CD4-positive, alpha-beta T cell treated with Interleukin-12 subunit alpha and Interleukin-12 subunit beta, for 1 hour (primary cell): ENCODE results near the gene UBAC1.
A peak's percentile ranks its signal among the peaks of the same experiment; 100 is the strongest.
"Not testable (repeated sequence)": the region's sequence is repeated elsewhere in the genome, so short reads cannot be mapped to it uniquely, and the experiment has no call there.

Experiments used
- DNase-seq: peaks from one replicate; pipeline ENCODE4 v3.0.0-alpha.2; 2020

UBAC1 gene

DNA sequence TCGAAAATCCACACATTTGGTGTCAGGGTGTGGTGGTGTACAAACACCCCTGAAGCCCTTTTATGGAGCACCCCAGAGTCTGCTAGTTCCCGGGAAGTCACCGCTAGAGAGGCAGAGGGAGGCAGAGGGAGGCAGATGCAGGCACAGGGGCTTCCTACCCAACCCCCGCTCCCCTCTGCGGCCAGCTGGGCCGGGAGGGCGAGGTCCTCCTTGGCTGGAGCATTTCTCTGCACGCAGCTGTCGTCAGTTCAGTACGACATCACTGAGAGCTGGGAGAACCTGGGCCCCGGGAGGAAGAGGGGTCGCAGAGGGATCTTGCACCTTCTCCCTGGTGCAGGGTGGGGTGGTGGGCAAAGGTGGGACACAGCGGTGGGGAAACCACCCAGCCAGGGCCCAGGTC, 15.8 kb upstream of the UBAC1 start:
- DNase-seq, result no peak

DNA sequence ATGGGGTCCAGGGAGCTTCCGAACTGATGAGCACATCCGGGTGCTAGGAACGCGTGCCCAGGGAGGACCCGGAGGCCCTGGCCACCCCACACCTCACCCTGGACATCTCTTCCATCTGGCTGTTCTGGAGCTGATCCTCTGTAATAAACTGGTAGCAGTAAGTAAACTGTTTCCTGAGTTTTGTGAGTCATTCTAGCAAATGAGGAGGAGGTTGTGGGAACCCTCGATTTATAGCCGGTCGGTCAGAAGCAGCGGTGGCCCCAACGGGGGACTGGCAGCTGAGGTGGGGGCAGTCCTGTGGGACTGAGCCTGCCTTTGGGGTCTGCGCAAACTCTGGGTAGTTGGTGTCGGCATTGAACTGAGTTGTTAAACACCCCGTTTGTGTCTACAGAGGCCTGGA, 15.4 kb upstream of the UBAC1 start:
- DNase-seq, result no peak

DNA sequence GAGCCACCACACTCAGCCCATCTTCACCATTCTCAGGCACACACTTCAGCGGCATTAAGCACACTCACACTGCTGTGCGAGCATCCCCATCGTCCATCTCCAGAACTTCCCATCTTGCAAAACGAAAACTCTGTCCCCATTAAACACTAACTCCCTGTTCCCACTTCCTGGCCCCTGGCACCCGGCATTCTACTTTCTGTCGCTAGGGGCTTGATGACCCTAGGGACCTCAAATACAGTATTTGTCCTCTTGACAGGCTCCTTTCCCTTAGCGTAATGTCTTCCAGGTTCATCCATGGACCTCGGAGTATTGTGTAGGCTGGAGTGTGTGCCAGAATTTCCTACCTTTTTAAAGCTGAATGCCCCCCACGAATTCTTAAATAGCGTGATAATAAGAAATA, 14.7 kb upstream of the UBAC1 start:
- no peak for DNase-seq

DNA sequence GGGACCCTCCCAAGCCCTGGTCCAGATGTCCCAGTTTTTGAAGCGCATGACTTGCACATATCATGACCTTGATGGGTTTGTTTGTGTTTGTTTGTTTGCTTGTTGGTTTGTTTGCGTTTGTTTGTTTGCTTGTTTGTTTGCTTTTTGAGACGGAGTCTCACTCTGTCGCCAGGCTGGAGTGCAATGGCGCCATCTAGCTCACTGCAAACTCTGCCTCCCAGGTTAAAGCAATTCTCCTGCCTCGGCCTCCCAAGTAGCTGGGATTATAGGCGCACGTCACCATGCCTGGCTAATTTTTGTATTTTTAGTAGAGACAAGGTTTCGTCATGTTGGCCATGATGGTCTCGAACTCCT, 13.0 kb upstream of the UBAC1 start:
- no peak for DNase-seq

DNA sequence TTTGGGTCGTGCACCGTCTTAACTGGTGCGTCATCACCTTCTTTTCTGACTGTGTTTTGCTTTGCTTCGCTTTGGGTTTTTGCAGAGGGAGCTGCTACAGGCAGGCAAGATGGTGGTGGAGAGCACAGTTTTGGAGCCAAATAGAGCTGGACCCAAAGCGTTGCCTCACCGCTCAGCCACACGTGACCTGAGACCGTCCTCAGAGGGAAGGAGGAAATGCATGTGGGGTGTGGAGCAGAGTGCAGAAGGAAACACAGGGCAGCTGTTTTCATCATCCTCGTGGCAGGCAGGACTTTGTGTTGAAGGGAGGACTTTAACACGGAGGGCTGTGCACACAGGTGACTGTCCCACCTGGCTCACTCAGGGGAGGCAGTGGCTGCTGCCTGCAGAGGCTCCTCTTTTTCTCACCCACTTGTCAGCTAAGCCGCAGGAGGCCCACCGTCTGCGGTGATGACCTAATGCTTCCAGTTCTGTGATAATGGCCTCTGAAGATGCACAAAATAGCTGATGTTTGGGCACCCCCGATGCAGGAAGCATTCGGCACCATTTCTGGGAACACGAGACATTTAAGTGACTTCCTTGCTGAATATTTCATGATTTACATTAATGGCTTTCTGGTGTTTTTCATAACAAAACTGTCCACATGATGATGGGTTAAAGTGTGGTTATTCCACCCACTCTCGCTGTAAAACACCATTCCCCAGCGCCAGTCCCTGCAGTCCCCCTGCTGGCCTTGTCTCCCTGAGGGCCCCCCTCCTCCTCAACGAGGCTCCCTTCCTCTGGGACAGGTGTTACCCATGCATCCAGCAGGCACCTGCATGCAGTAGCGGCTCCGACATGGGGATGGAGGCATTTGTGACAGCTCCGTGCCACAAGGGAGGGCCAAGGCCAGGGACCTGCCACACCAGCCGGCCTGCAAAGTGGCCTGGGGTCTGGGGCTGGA, 12.4 kb upstream of the UBAC1 start:
- no peak for DNase-seq

DNA sequence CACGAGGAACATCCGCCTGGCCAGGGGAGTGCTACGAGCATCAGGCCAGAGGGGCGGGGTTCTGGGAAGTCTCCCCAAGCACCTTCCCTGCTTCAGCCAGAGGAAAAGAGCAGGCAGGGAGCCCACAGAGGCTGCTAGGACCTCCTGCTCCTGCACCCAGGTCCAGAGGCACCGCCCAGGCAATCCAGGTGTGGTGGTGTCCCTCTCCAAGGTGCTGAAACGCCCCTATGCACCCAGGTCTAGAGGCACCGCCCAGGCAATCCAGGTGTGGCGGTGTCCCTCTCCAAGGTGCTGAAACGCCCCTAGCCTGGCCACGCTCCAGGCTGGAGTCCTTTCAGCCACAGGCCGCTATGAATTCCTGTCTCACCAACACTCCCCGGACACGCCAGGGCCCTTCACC, 10.7 kb upstream of the UBAC1 start:
- peak; percentile 56 for DNase-seq

DNA sequence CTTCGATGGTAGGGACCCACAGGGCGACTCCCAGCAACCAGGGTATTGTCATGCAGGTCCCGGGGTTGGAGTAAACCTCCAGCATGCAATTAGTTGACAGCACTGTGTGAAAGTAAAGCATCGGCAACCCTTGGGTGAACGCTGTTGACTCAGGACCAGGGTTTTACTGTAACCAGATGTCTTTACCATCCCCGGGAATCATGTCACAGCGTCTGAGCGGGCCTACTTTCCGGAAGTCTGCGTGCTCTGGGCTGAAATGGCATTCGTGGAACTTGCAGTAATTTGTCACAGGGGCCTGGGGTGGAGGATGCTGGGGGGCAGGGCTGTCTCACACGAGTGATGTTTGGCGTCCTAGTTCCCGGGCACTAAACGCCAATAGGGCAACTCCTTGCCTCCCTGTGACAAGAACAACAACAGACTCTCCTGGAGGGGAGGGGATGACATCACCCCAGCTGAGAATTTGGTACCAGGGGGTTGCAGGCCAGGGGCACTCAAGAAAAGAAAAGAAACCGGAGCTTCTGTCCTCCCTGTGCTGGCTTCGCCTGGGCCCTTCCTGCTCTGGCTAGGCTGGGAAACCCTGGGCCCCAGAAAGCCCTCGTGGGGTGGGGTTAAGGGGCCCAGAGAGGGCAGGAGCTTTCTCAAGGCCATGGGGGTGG, 10.1 kb upstream of the UBAC1 start:
- no peak for DNase-seq

DNA sequence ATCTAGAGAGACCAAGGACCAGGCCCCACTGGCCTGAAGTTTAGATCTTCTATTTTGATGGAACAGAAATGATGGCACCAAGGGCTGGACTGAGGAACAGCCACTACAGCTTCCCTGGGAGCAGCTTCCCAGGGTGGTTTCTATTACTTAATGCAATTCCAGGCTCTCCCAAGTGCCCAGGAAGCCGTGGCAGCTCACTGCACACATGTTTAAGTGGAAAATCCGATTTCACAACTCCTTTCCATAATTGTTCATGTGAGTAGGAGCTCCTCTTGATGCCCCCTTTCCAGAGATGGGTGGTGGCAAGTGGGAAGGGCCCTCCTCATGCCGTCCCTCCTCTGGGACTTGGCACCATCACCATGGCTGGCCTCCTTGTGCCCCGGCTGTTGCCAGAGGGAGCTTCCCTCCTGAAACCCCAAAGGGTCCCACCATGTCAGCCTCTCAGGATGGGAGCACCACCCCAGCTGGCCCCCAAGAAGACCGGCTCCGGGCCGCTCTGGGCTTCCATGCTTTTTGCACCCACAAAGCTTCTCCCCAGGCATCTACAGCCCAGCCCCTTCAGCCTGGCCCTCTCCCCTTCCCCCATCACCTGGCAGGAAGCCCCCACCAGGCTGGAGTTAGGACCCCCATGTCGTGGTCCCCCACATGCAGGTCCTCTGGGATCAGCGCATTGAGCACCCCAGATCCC, 9.1 kb upstream of the UBAC1 start:
- no peak for DNase-seq

DNA sequence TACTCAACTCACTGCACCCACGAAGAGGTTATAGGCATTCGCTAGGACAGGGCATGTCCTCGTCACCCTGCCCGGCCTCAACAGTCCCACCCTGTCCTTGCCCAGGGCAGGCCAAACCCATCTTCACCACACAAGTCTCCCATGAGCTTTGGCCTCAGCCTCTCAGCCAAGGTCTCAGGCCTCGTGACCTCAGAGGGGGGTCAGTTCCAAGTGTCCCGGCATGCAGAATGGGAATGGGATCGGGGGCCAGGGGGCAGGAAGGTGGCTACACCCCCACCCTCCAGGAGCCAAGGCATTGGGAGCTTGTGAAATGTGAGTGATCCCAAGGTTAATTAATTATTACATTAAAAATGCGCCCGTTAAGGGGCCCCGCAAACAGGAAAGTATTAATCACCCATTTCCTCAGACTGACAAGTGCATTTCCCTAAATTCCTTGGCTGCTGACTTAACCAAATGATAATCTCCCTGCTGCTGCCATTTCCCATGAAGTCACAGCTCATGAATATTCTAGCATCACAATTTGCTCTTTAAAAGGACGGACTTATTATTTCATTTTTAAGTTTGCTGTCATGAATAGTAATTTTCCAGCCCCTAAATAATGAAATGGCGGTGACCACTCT, 8.0 kb upstream of the UBAC1 start:
- DNase-seq, result no peak

DNA sequence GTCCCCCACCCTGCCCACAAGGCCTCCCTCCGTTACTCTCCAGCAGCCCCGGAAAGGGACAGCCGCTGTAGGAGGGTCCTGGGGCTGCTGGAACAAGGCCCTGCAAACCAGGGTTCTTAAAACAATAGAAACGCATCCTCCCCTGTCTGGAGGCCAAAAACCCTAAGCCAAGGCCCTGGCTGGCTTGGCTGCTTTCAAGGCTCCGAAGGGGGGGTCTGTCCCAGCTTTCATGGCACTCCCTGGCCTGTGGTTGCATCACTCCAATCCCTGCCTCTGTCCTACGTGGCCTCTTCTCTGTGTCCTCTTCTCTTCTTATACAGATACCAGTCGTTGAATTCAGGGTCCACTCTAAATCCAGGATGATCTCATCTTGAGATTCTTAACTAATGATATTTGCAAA, 7.4 kb upstream of the UBAC1 start:
- no peak for DNase-seq

DNA sequence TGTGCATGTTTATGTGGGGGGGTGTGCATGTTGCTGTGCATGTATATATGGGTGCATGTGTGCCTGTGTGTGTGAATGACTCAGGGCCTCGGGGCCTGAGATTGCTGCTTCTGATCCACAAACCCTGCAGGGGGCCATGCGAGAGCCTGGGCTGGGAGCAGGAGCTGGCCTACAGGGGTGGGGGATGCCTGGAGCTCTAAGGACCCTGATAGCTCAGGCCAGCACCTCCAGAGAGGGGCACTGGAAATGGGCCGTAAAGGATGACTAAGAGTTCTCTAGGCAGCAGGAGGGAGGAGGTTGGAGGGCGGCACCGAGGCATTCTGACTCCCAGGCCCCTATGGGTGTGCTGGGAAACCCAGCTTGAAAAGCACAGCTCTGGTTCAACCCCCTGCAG, 6.9 kb upstream of the UBAC1 start:
- DNase-seq, result no peak

DNA sequence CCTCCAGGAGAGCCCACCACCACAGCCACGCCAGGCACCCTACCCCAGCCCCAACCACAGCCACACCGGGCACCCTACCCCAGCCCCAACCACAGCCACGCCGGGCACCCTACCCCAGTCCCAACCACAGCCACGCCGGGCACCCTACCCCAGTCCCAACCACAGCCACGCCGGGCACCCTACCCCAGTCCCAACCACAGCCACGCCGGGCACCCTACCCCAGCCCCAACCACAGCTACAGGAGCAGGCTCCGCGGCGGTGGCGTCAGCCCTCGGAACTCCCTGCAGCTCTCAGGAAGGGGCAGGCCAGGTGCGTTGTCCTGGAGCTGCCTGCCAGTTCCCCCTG, 5.7 kb upstream of the UBAC1 start:
- not testable (repeated sequence) for DNase-seq

DNA sequence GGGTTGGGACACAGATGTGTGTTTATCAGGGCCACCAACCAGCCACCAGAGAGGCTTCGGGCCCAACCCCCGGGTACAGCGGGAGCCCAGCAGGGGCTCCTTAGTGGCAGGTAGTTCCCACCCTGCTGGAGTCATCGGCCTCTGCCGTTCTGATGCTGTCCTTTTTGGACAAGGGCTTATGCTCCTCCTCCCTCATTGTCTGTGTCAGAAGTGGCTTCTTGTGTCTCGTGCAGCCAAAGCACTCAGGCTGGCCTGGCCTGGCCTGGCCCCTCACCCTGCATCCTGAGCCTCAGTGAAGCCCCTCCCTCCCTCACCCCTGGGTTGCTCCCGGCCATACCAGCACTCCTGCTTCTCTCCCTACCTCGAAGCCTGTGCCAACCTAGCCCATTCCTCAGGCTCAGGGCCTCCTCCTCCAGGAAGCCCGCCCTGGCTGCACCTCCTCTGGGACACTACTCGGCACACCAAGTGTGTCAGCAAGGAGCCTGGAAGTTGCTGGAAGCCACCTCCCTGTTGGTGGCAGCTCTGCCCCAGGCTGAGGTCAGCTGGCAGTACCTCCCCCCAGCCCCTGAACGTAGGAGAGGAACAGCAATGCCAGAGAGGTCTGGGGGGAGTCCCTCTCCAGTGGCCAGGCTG, 4.1 kb upstream of the UBAC1 start:
- DNase-seq, result no peak

DNA sequence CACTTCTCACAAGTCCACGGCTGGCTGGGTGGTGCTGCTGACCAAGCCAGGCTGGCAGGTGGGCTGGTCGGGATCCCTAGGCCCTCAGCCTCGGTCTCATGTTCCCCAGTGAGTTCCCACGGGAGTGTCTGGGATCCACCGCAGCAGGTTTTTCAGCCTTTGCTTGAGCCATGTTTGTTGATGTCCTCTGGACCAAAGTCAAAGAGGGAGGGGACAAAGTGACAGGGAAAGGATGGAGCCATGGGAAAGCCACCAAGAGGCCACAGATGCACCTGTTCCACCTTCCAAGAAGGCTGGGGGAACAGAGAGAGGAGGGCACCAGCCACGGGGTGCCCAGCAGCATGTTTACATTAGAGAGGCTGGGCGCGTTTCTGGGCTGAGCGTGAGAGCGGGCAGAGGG, 2.8 kb upstream of the UBAC1 start:
- DNase-seq, result no peak

DNA sequence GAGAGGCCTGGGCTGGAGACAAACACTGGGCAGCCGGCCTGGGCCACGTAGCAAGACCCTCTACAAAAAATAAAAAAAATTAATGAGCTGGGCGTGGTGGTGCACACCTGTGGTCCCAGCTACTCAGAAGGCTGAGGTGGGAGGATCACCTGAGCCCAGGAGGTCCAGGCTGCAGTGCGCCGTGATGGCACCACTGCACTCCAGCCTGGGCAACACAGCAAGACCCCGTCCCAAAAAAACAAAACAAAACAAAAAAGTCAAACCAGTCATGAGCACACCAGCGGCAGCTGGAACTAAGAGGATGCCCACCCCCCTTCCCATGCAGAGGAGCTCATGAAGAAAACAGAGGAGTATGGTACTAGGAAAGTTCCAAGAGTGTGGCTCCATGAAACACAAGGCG, 2.2 kb upstream of the UBAC1 start:
- DNase-seq, result no peak

DNA sequence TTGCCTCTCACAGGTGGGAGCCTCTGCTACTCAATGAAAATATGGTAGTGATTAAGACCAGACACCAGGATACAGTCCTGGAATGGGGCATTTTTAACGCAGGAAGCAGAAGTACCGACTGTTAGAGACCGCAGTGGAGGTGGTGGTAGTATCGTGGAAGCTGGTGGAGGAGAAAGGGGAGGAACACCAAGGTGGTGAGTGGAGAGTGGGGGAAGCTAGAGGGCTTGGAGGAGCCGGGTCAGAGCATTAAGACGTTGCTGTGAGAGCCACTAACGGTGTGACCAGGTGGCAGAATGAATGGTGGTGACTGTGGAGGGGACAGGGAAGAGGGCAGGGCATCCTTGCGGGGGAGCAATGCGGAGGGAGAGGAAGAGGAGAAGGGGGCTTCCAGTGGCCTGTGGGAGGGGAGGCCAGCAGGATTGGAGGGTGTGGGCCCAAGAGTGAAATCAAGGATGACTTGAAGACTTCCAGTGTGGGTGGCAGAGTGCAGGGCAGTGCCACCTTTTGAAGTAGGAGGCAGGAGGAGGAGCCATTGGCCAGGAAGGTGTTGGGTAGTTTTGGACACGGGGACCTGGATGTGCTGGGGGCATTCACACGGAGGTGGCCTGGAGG, 1.6 kb upstream of the UBAC1 start:
- no peak for DNase-seq

DNA sequence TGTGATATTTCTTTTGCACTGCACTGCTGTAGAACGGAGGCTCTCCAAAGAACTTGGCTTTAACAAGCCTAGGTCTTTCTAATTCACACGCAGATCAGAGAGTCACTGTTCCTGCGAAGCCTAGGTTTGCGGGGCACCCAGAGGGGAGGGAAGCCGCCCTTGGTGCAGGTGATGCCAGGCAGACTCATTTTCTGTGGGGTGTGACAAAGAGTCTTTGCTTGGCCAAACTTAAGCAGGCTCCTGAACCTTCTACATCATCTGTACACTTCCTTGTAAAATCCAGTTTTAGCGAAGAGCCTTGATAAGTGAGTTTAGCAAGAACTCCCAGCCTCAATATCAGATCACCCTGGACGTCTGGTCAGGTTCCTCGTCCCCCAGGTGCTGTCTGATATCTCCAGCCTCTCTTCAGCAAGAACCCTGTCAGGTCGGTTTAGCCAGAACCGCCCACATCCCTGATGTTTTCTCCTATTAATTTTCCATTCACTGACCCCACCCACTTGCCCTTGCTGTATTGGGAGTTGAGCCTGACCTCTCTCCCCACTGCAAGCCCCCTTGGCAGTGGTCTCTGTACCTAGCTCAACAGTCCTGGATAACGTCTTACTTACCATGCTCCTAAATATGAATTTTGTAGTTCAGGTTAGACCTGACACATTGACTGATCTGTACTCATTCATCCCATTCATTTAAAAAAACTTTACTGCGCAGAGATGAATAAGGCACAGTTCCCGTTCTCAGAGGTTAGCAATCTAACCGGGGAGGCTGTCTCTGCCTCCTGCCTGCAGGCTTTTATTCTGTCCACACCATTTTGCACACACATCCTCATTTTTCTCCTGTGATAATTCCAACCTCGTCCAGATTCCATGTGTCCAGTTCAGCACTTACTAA, 880 bp upstream of the UBAC1 start:
- DNase-seq, result no peak

DNA sequence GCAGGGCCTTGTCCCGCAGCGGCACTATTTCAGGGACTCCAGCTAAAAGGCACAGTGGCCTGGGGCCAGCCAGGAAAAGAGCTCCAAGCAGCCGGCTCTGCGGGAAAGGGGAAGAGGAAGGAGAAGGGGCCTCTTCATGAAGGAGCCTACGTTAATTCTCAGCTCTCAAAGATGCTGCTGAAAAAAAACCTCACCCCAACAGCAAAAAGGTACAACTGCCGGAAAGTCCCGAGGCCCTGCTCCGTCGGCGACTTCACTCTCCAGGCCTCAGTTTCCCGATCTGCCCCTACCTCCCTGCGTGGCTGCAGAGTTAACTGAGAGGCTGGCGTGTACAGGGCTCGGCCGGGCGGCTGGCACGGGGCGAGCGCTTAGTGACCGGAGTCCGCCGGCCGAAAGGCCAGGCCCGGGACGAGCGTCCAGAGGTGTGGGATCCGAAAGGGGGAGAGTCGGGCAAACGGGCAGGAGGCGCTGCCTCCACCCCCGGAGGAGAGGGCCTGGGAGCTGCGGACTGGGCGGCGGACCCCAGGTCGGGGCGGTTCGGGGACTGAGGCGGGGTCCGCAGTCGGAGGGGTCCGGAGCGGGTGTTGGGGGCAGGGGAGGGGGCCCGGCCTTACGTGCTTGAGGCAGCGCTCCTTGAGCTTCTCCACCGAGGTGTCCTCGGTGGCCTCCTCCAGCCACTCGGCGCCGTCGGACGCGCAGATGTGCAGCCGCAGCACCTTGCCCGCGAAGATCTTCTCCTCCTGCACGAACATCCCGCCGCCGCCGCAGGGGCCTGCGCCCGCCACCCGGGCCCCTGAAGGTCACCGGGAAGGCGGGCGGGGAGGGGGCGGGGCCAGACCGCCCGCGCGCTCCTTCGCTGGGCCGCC, 529 bp downstream of the UBAC1 start:
- DNase-seq, result no peak

DNA sequence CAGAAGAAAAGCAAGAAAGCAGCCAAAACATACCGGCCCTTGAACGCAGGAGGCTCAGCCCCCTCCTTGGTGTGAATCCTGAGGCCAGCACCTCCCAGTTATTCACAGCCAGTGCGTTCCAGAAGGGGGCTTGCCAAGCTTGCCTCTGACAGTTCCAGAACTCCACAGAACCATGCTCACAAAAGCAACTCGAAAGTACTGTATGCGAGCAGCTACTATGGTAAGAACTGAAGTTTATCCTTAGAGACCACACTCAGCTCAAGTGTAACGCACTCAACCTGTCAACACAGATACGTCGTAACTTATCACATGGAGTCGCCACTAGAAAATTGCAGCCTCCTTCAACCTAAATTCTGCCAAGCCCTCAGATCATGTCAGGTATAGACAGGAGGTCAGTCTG, 1.4 kb downstream of the UBAC1 start:
- DNase-seq, result no peak

DNA sequence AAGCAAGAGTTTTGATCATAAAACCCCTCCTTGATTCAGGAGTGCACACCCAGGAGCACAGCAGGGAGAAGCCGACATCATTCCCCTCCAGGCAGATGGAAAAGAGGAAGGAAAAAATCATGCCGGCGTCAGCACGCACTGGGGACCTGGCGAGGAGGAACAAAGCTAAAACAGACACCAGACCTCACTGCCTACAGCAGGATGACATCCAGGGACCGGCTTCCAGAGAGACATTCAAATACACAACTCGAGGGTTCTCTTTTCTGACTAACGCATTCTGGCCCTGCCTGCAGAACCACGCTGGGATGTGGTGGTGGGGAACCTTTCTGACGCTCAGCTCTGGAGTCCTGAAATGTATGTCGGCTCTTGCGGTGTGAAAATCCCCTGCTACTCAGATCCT, 2.7 kb downstream of the UBAC1 start:
- DNase-seq, result no peak

DNA sequence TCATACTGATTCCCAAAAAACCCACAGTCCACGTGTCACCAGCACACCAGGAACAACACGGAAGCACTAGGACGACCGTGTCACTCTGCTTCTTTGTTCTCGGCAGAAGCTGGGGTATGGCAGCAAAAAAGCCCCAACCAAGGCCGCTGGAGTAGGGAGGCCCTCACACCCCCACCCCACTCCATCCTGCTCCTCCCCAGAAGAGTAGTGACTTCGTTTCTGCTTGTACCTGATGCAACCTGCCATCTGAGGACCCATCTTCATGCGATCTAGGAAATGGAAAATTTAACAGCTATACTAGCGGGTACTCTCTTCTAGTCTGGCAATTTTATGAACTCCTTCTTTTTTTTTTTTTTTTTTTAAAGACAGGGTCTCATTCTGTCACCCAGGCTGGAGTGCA, 3.7 kb downstream of the UBAC1 start:
- DNase-seq, result no peak
